OCI-LY7 (cell line): ENCODE measurements around the gene MAP3K7CL. TPM values are rescaled to one million over a fixed set of nuclear protein-coding genes. Genes with fewer than 3 reads are reported as not detected.

Experiments
- BruUV-seq: library from RNA; stranded (reverse); fragments of 400-500 nt; replicated peaks from 2 replicates; lab custom pipeline; 2021; lab: Mats Ljungman, UMichigan
- CTCF ChIA-PET: fragments of 300-600 bp; sonication (Branson Sonifier 250); formaldehyde crosslinking; loops from one replicate; lab custom pipeline; 2022; ENCODE audit warnings: antibody characterized with exemption; ENCODE audit not compliant: unreplicated experiment; lab: Charles Lee
- POLR2A ChIA-PET: fragments of 300-600 bp; sonication (Branson Sonifier 250); formaldehyde crosslinking; loops from one replicate; lab custom pipeline; 2022; ENCODE audit warnings: antibody characterized with exemption; lab: Charles Lee
- DNase-seq: peaks from one replicate; pipeline ENCODE4 v3.0.0-alpha.2; 2015; ENCODE audit warnings: low spot score
- H2AFZ ChIP-seq: fragments of 200-600 bp; sonication (generic), shearing (Covaris generic); 2 replicates; pipeline ENCODE4 v1.6.1; 2014; ENCODE audit warnings: mild to moderate bottlenecking, antibody characterized with exemption, low read length, moderate library complexity
- H3K27ac ChIP-seq: fragments of 200-600 bp; sonication (generic); 2 replicates; pipeline ENCODE4 v1.5.1; 2014; ENCODE audit warnings: mixed run types, low read depth, mild to moderate bottlenecking, moderate library complexity, low read length, inconsistent platforms; ENCODE audit not compliant: poor library complexity, severe bottlenecking
- H3K36me3 ChIP-seq: fragments of 200-600 bp; sonication (generic); 2 replicates; pipeline ENCODE4 v1.6.1; 2014; ENCODE audit warnings: mild to moderate bottlenecking, antibody characterized with exemption, low read length, moderate library complexity, mixed read lengths; ENCODE audit not compliant: insufficient read depth
- H3K4me1 ChIP-seq: fragments of 200-600 bp; sonication (generic); 2 replicates; pipeline ENCODE4 v1.5.1; 2014; ENCODE audit warnings: mild to moderate bottlenecking, low read length; ENCODE audit not compliant: insufficient read depth, poor library complexity, severe bottlenecking
- H3K4me2 ChIP-seq: fragments of 200-600 bp; sonication (generic); 2 replicates; pipeline ENCODE4 v1.6.1; 2014; ENCODE audit warnings: mild to moderate bottlenecking, low read length
- H3K4me3 ChIP-seq: fragments of 200-600 bp; sonication (generic); 2 replicates; pipeline ENCODE4 v1.5.1; 2014; ENCODE audit warnings: mild to moderate bottlenecking, low read depth, low read length; ENCODE audit not compliant: poor library complexity, severe bottlenecking
- H3K79me2 ChIP-seq: fragments of 200-600 bp; sonication (generic); 2 replicates; pipeline ENCODE4 v1.6.1; 2016; ENCODE audit warnings: low read depth, mild to moderate bottlenecking, low read length, moderate library complexity, mixed read lengths; ENCODE audit not compliant: insufficient read depth
- H3K9me2 ChIP-seq: fragments of 200-600 bp; sonication (generic); 2 replicates; pipeline ENCODE4 v1.6.1; 2016; ENCODE audit warnings: mild to moderate bottlenecking, low read length, mixed read lengths; ENCODE audit not compliant: insufficient read depth
- H3K9me3 ChIP-seq: fragments of 200-600 bp; sonication (generic); 2 replicates; pipeline ENCODE4 v1.6.1; 2014; ENCODE audit warnings: mild to moderate bottlenecking, mixed run types, low read length, mixed read lengths
- H4K20me1 ChIP-seq: fragments of 200-600 bp; sonication (generic); 2 replicates; pipeline ENCODE4 v1.6.1; 2014; ENCODE audit warnings: mild to moderate bottlenecking, antibody characterized with exemption, low read length, moderate library complexity, mixed read lengths; ENCODE audit not compliant: insufficient read depth
- CTCF ChIP-seq: fragments of 200-600 bp; sonication (generic); conservative IDR thresholded peaks from 2 replicates; pipeline ENCODE4 v1.5.1; 2014; ENCODE audit warnings: mild to moderate bottlenecking, antibody characterized with exemption, low read length, moderate library complexity, mixed read lengths
- EZH2phosphoT487 ChIP-seq: fragments of 200-600 bp; sonication (generic); IDR thresholded peaks from 2 replicates; pipeline ENCODE4 v1.6.1; 2018; ENCODE audit warnings: low read depth, borderline replicate concordance, mild to moderate bottlenecking, mixed run types, antibody characterized with exemption, low read length, moderate library complexity, mixed read lengths
- intact Hi-C: fragments of 100-400 bp; cut with micrococcal nuclease; formaldehyde crosslinking; loops from one replicate; pipeline ENCODE4 v1.10.0; 2022; ENCODE audit not compliant: unreplicated experiment
- total RNA-seq, 2 experiments: library from RNA; depleted of rRNA in 1 of 2; stranded (reverse); fragments of >200 nt in 1 of 2; shearing (Covaris generic) in 1 of 2; gene quantifications; 2 replicates each; pipeline ENCODE4 v1.2.3, GENCODE V29; 2014 to 2022

Gene MAP3K7CL
- total RNA-seq, 2 experiments from 2014 or later, result 7.8 to 13.0 TPM

DNA sequence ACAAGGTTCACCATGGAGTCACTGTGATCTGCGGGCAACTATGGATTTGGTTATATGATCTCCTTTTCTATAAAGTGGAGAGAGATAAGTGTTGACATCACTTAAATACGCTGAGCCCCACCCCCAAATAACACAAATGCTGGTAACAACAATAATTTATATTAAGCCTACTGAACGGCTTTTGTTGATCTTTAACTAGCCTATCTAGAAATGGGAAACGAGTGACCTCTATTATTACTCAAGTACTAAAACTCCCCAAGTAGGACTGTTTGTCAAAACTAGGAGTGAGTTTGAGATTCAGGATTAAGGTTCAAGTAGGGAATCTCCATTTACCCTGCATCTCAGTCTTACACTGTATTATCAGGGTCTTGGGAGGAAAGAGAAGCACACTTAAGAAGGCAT lies 52.2 kb downstream of the MAP3K7CL start:
- Histone ChIP-seq H4K20me1 (no peaks in the 10 kb centered on the region), H2AFZ (no peak overlapping the region), H3K9me2 (no peaks in the 10 kb centered on the region), H3K4me1 (no peaks in the 10 kb centered on the region), H3K4me2 (no peak overlapping the region), H3K4me3 (no peak overlapping the region), H3K79me2 (no peaks in the 10 kb centered on the region), H3K36me3 (no peaks in the 10 kb centered on the region), H3K9me3 (no peaks in the 10 kb centered on the region), H3K27ac (no peak overlapping the region)
- intact Hi-C loops, result no loop called here
- CTCF ChIA-PET, result no interaction called here
- TF ChIP-seq CTCF (no peak), EZH2phosphoT487 (no peak)
- POLR2A ChIA-PET, result interaction anchor here (0.8 kb wide), 1 partner anchor 9 kb away, joined by 3 read pairs; no protein-coding TSS in a partner anchor
- DNase-seq, result no peak
- BruUV-seq, result no TSS peak

- TF ChIP-seq CTCF (no peak), EZH2phosphoT487 (no peak)
- no peak overlapping the region for H3K4me3 ChIP-seq
- ChIA-PET CTCF (no interaction called here), POLR2A (interaction anchor here (1.1 kb wide), 1 partner anchor 109 kb away, joined by 4 read pairs; no protein-coding TSS in a partner anchor)
- no TSS peak for BruUV-seq
- no peak for DNase-seq
- H3K9me3 ChIP-seq, result no peaks in the 10 kb centered on the region
- H3K4me2 ChIP-seq, result no peak overlapping the region
- H3K4me1 ChIP-seq, result no peaks in the 10 kb centered on the region
- no peak overlapping the region for H2AFZ ChIP-seq
- intact Hi-C loops, result no loop called here
- H3K79me2 ChIP-seq, result no peaks in the 10 kb centered on the region
- H3K27ac ChIP-seq, result no peak overlapping the region
- H3K9me2 ChIP-seq, result no peaks in the 10 kb centered on the region
- no peaks in the 10 kb centered on the region for H4K20me1 ChIP-seq
- no peaks in the 10 kb centered on the region for H3K36me3 ChIP-seq
Observed at GRCh38 chr21:29184037-29184436, 53.6 kb downstream of the MAP3K7CL start.

- CTCF ChIA-PET, result no interaction called here
- no peaks in the 10 kb centered on the region for H3K79me2 ChIP-seq
- H2AFZ ChIP-seq, result no peak overlapping the region
- H4K20me1 ChIP-seq, result no peaks in the 10 kb centered on the region
- intact Hi-C loops, result no loop called here
- no peak for DNase-seq
- H3K9me3 ChIP-seq, result no peaks in the 10 kb centered on the region
- H3K9me2 ChIP-seq, result no peaks in the 10 kb centered on the region
- POLR2A ChIA-PET, result interaction anchor here (0.7 to 1.2 kb wide), 4 partner anchors 9 to 110 kb away, joined by 3 to 4 read pairs (median 4); no protein-coding TSS in a partner anchor
- no TSS peak for BruUV-seq
- no peak overlapping the region for H3K4me3 ChIP-seq
- TF ChIP-seq CTCF (no peak), EZH2phosphoT487 (no peak)
- no peak overlapping the region for H3K27ac ChIP-seq
- H3K36me3 ChIP-seq, result no peaks in the 10 kb centered on the region
- H3K4me2 ChIP-seq, result no peak overlapping the region
- H3K4me1 ChIP-seq, result no peaks in the 10 kb centered on the region
Observed at GRCh38 chr21:29185172-29185571, 54.7 kb downstream of the MAP3K7CL start.
